Activated T-helper 1 cell treated with anti-CD3 and anti-CD28 coated beads, Interleukin-12 subunit alpha, Interleukin-12 subunit beta, Interleukin-2, Interleukin-4 antibody, amounts not matched to agents 30 ng/mL and 10 ng/mL and 1 ng/mL, durations not matched to agents 14 hours and 24 hours and 36 hours (primary cell): ENCODE measurements around the gene TNC. TPM values are rescaled to one million over a fixed set of nuclear protein-coding genes. Genes with fewer than 3 reads are reported as not detected.
A peak's percentile ranks its signal among the peaks of the same experiment; 100 is the strongest.

ENCODE experiments used
- DNase-seq: peaks from one replicate; pipeline ENCODE4 v3.0.0; 2021; ENCODE audit warnings: low spot score
- H3K27ac Mint-ChIP-seq: one replicate; pipeline ENCODE4 v1.8.0; 2021; ENCODE audit warnings: mild to moderate bottlenecking, mixed read lengths
- H3K27me3 Mint-ChIP-seq: one replicate; pipeline ENCODE4 v1.8.0; 2022; ENCODE audit warnings: mild to moderate bottlenecking, moderate library complexity, mixed read lengths; ENCODE audit not compliant: insufficient read depth
- H3K36me3 Mint-ChIP-seq: one replicate; pipeline ENCODE4 v1.8.0; 2021; ENCODE audit warnings: low read depth, mixed read lengths
- H3K4me1 Mint-ChIP-seq: one replicate; pipeline ENCODE4 v1.8.0; 2021; ENCODE audit warnings: low read depth, mixed read lengths
- H3K4me3 Mint-ChIP-seq: one replicate; pipeline ENCODE4 v1.8.0; 2021; ENCODE audit warnings: mild to moderate bottlenecking, moderate library complexity, mixed read lengths
- H3K9me3 Mint-ChIP-seq: one replicate; pipeline ENCODE4 v1.8.0; 2021; ENCODE audit warnings: mixed read lengths
- intact Hi-C: fragments of 100-400 bp; cut with micrococcal nuclease; formaldehyde crosslinking; loops from one replicate; pipeline ENCODE4 v1.15.1; 2024
- total RNA-seq: library from RNA; stranded (reverse); gene quantifications from 2 replicates; pipeline ENCODE4 v1.2.3, GENCODE V29; 2022

The TNC gene
- 0.60 and 0.61 TPM in 2 replicates for total RNA-seq

GRCh38 chr9:115117999-115118878 lies at the start of gene TNC:
TSS of gene TNC (minus strand) at chr9:115118157. CDS start at chr9:115091018, 27,139 bp downstream.
- Mint-ChIP-seq H3K4me3 (no peak within 1 kb of the TSS), H3K27me3 (peaks cover 59% of the 10 kb centered on the region), H3K4me1 (peaks cover 10% of the 10 kb centered on the region), H3K27ac (no peak within 1 kb of the TSS), H3K9me3 (no peaks in the 10 kb centered on the region), H3K36me3 (no peaks in the 10 kb centered on the region)
- intact Hi-C loops, result no loop called here
- no peak for DNase-seq

GRCh38 chr9:115167175-115167574 lies 49.2 kb upstream of the TNC start:
- H3K27me3 Mint-ChIP-seq, result peaks cover 7% of the 10 kb centered on the region
- H3K4me3 Mint-ChIP-seq, result no peak overlapping the region
- intact Hi-C loops, result no loop called here
- no peak for DNase-seq
- peaks cover 14% of the 10 kb centered on the region for H3K9me3 Mint-ChIP-seq
- no peaks in the 10 kb centered on the region for H3K4me1 Mint-ChIP-seq
- H3K27ac Mint-ChIP-seq, result no peak overlapping the region
- peaks cover 5% of the 10 kb centered on the region for H3K36me3 Mint-ChIP-seq

GRCh38 chr9:115165233-115165632 lies 47.3 kb upstream of the TNC start:
- no peak overlapping the region for H3K27ac Mint-ChIP-seq
- no peak overlapping the region for H3K4me3 Mint-ChIP-seq
- no peak for DNase-seq
- no peaks in the 10 kb centered on the region for H3K4me1 Mint-ChIP-seq
- intact Hi-C loops, result no loop called here
- peaks cover 5% of the 10 kb centered on the region for H3K36me3 Mint-ChIP-seq
- peaks cover 4% of the 10 kb centered on the region for H3K27me3 Mint-ChIP-seq
- H3K9me3 Mint-ChIP-seq, result peaks cover 18% of the 10 kb centered on the region

- Mint-ChIP-seq H3K27ac (no peak overlapping the region), H3K4me3 (no peak overlapping the region), H3K9me3 (peaks cover 21% of the 10 kb centered on the region), H3K4me1 (no peaks in the 10 kb centered on the region), H3K27me3 (peaks cover 6% of the 10 kb centered on the region), H3K36me3 (peaks cover 5% of the 10 kb centered on the region)
- no peak for DNase-seq
- intact Hi-C loops, result no loop called here
These were observed 46.6 kb upstream of the TNC start for GRCh38 chr9:115164511-115164974.

GRCh38 chr9:115162946-115163345 lies 45.0 kb upstream of the TNC start:
- Mint-ChIP-seq H3K4me3 (no peak overlapping the region), H3K36me3 (peaks cover 5% of the 10 kb centered on the region), H3K9me3 (peaks cover 26% of the 10 kb centered on the region), H3K4me1 (no peaks in the 10 kb centered on the region), H3K27me3 (peaks cover 6% of the 10 kb centered on the region), H3K27ac (no peak overlapping the region)
- no peak for DNase-seq
- intact Hi-C loops, result no loop called here

- H3K4me3 Mint-ChIP-seq, result no peak overlapping the region
- H3K9me3 Mint-ChIP-seq, result peaks cover 26% of the 10 kb centered on the region
- H3K36me3 Mint-ChIP-seq, result peaks cover 5% of the 10 kb centered on the region
- H3K27me3 Mint-ChIP-seq, result peaks cover 10% of the 10 kb centered on the region
- intact Hi-C loops, result no loop called here
- H3K27ac Mint-ChIP-seq, result no peak overlapping the region
- H3K4me1 Mint-ChIP-seq, result no peaks in the 10 kb centered on the region
- no peak for DNase-seq
These were observed 43.5 kb upstream of the TNC start for GRCh38 chr9:115161446-115161845.

GRCh38 chr9:115158661-115159481 lies 40.9 kb upstream of the TNC start:
- DNase-seq, result no peak
- Mint-ChIP-seq H3K9me3 (peaks cover 26% of the 10 kb centered on the region), H3K27ac (peak overlapping the region; percentile 4), H3K36me3 (peaks cover 5% of the 10 kb centered on the region), H3K4me3 (no peak overlapping the region), H3K4me1 (peaks cover 4% of the 10 kb centered on the region), H3K27me3 (peaks cover 6% of the 10 kb centered on the region)
- intact Hi-C loops, result loop anchor here (2.0 kb wide), 1 partner anchor 46 kb away; no protein-coding TSS in a partner anchor

- peaks cover 11% of the 10 kb centered on the region for H3K4me1 Mint-ChIP-seq
- H3K36me3 Mint-ChIP-seq, result no peaks in the 10 kb centered on the region
- no peak overlapping the region for H3K4me3 Mint-ChIP-seq
- H3K27ac Mint-ChIP-seq, result no peak overlapping the region
- intact Hi-C loops, result no loop called here
- H3K27me3 Mint-ChIP-seq, result peaks cover 7% of the 10 kb centered on the region
- peaks cover 13% of the 10 kb centered on the region for H3K9me3 Mint-ChIP-seq
- no peak for DNase-seq
These were observed 39.3 kb upstream of the TNC start for GRCh38 chr9:115157245-115157674.

- intact Hi-C loops, result no loop called here
- peaks cover 8% of the 10 kb centered on the region for H3K9me3 Mint-ChIP-seq
- H3K36me3 Mint-ChIP-seq, result no peaks in the 10 kb centered on the region
- no peak overlapping the region for H3K4me3 Mint-ChIP-seq
- H3K4me1 Mint-ChIP-seq, result peaks cover 15% of the 10 kb centered on the region
- peaks cover 12% of the 10 kb centered on the region for H3K27me3 Mint-ChIP-seq
- DNase-seq, result no peak
- no peak overlapping the region for H3K27ac Mint-ChIP-seq
These were observed 37.1 kb upstream of the TNC start for GRCh38 chr9:115155037-115155436.

- intact Hi-C loops, result no loop called here
- Mint-ChIP-seq H3K4me1 (peaks cover 15% of the 10 kb centered on the region), H3K9me3 (peaks cover 5% of the 10 kb centered on the region), H3K36me3 (no peaks in the 10 kb centered on the region), H3K4me3 (no peak overlapping the region), H3K27me3 (peaks cover 10% of the 10 kb centered on the region), H3K27ac (no peak overlapping the region)
- DNase-seq, result no peak
These were observed 36.7 kb upstream of the TNC start for GRCh38 chr9:115154617-115155016.

- H3K27me3 Mint-ChIP-seq, result peaks cover 22% of the 10 kb centered on the region
- DNase-seq, result no peak
- H3K9me3 Mint-ChIP-seq, result no peaks in the 10 kb centered on the region
- H3K36me3 Mint-ChIP-seq, result peaks cover 4% of the 10 kb centered on the region
- H3K27ac Mint-ChIP-seq, result no peak overlapping the region
- H3K4me3 Mint-ChIP-seq, result no peak overlapping the region
- H3K4me1 Mint-ChIP-seq, result peaks cover 15% of the 10 kb centered on the region
- intact Hi-C loops, result no loop called here
These were observed 34.4 kb upstream of the TNC start for GRCh38 chr9:115152281-115152820.

GRCh38 chr9:115148721-115149120 lies 30.8 kb upstream of the TNC start:
- no peak for DNase-seq
- Mint-ChIP-seq H3K9me3 (no peaks in the 10 kb centered on the region), H3K4me3 (no peak overlapping the region), H3K27me3 (peaks cover 32% of the 10 kb centered on the region), H3K27ac (no peak overlapping the region), H3K36me3 (peaks cover 5% of the 10 kb centered on the region), H3K4me1 (peaks cover 16% of the 10 kb centered on the region)
- intact Hi-C loops, result no loop called here
